WERI-Rb-1 (cell line): ENCODE data around the gene TGOLN2.

Experiments used
- DNase-seq: peaks from one replicate; pipeline ENCODE4 v3.0.0-alpha.2; 2020
- H3K27ac ChIP-seq: fragments of 250-450 bp; sonication (Bioruptor Pico); 2 replicates; pipeline ENCODE4 v1.5.1; 2020; ENCODE audit warnings: mild to moderate bottlenecking, moderate library complexity
- H3K27me3 ChIP-seq: fragments of 250-450 bp; sonication (Bioruptor Pico); 2 replicates; pipeline ENCODE4 v1.5.1; 2021; ENCODE audit warnings: mild to moderate bottlenecking, low read depth, moderate library complexity; ENCODE audit not compliant: insufficient read depth, severe bottlenecking
- H3K36me3 ChIP-seq: fragments of 250-450 bp; sonication (Bioruptor Pico); 2 replicates; pipeline ENCODE4 v1.5.1; 2020; ENCODE audit warnings: mild to moderate bottlenecking, moderate library complexity
- H3K4me3 ChIP-seq: 2 replicates; pipeline ENCODE4 v1.5.1; 2011; ENCODE audit warnings: low read depth, mild to moderate bottlenecking, control low read depth, low read length
- H3K9me3 ChIP-seq: fragments of 250-450 bp; sonication (Bioruptor Pico); 2 replicates; pipeline ENCODE4 v1.5.1; 2021; ENCODE audit warnings: mild to moderate bottlenecking, moderate library complexity; ENCODE audit not compliant: severe bottlenecking
- CTCF ChIP-seq: IDR thresholded peaks from 2 replicates; pipeline ENCODE4 v1.5.1; 2011; ENCODE audit warnings: low read depth, mild to moderate bottlenecking, control low read depth, inconsistent platforms, low read length

The TGOLN2 gene

GRCh38 chr2:85327822-85328617, at the start of gene TGOLN2:
TGOLN2 (minus strand) TSS chr2:85327989; CDS start chr2:85327962, 27 bp downstream.
- H3K4me3 ChIP-seq, result peak within 1 kb of the TSS; percentile 80
- no peaks in the 10 kb centered on the region for H3K27me3 ChIP-seq
- H3K9me3 ChIP-seq, result no peaks in the 10 kb centered on the region
- peaks cover 40% of the 10 kb centered on the region for H3K36me3 ChIP-seq
- peak within 1 kb of the TSS; percentile 99 for H3K27ac ChIP-seq
- DNase-seq, result peak; percentile 90
- TF ChIP-seq CTCF, result no peak

GRCh38 chr2:85377083-85377482, 49.3 kb upstream of the TGOLN2 start:
- DNase-seq, result no peak

DNA sequence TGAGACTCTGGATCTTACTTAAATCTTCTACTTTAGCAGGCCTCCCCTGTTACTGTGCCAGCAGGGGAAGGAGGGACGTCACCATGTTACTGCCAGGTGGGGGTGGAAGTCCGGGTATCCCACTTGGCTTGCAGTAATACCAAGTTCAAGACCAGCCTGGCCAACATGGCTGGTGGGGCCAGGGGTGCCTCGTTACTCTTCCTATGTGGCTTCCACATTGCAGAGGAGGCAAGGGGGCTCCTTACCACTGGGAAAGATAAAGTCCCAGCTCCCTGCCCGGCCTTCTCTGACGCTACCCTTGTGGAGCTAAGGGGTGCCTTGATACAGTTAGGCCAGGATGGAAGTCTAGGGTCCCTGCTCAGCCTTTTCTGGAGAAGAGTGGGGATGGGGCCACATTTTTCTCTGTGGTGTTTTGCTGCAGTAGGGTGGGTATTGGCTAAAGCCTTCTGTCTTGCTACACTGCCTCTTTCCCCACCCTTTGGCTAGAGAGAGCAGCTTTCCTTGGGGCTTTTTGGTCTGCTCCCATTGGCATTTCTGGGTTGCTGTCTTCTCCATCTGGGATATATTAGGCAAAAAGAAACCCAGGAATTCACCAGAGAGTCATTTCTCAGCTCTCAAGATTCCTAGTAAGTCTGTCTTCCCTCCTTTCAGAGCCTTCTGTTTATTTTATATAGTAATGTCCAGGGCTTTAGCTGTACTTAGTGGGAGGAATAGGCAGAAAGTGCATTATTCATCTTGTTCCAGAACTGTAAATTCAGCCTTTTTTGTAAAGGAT, 48.7 kb upstream of the TGOLN2 start:
- peaks cover 12% of the 10 kb centered on the region for H3K36me3 ChIP-seq

More at GRCh38 chr2:85377083-85377482, 49.3 kb upstream of the TGOLN2 start:
- peaks cover 12% of the 10 kb centered on the region for H3K36me3 ChIP-seq
- H3K27ac ChIP-seq, result no peak overlapping the region
- H3K9me3 ChIP-seq, result peaks cover 5% of the 10 kb centered on the region
- no peak overlapping the region for H3K4me3 ChIP-seq
- no peaks in the 10 kb centered on the region for H3K27me3 ChIP-seq
- TF ChIP-seq CTCF, result no peak

DNA sequence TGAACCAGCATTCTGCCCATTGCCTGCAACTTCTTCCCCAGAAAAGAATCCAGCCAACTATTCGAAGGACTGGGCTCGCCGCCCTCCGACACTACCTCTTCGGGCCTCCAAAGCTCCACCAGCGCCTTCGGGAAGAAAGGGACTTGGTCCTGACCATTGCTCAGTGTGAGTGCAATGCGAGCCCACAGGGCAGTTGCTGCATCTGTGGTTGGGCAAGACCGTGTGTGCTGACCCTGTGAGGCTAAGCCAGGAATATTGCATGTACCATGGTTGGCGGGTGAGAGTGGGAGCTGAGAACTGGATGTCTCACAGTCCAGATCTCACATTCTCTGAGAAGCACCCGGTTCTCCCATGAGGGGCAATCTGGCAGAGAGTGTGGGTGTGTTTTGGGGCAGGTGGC, 43.3 kb upstream of the TGOLN2 start:
- H3K27ac ChIP-seq, result no peak overlapping the region

More for the DNA sequence above, 48.7 kb upstream of the TGOLN2 start:
- no peak for TF ChIP-seq CTCF
- DNase-seq, result no peak
- Histone ChIP-seq H3K27me3 (no peaks in the 10 kb centered on the region), H3K4me3 (no peak overlapping the region), H3K27ac (no peak overlapping the region), H3K9me3 (peaks cover 5% of the 10 kb centered on the region)

GRCh38 chr2:85369500-85369899, 41.7 kb upstream of the TGOLN2 start:
- Histone ChIP-seq H3K4me3 (no peak overlapping the region), H3K27me3 (no peaks in the 10 kb centered on the region), H3K27ac (no peak overlapping the region), H3K36me3 (no peaks in the 10 kb centered on the region), H3K9me3 (no peaks in the 10 kb centered on the region)
- no peak for DNase-seq
- TF ChIP-seq CTCF, result no peak

More for the DNA sequence above, 43.3 kb upstream of the TGOLN2 start:
- no peak for DNase-seq
- Histone ChIP-seq H3K9me3 (no peaks in the 10 kb centered on the region), H3K36me3 (no peaks in the 10 kb centered on the region), H3K4me3 (no peak overlapping the region), H3K27me3 (no peaks in the 10 kb centered on the region)
- no peak for TF ChIP-seq CTCF
